GM18508 (cell line): ENCODE results near the gene GTF2H1.

ENCODE experiments used
- ATAC-seq: cut with Tn5 transposase; IDR thresholded peaks from one replicate; pipeline ENCODE4 v1.9.1; 2021; ENCODE audit warnings: moderate number of reproducible peaks; ENCODE audit not compliant: insufficient read depth, unreplicated experiment

The GTF2H1 gene

GRCh38 chr11:18408558-18409291, 86.4 kb downstream of the GTF2H1 start:
- no peak for ATAC-seq

GRCh38 chr11:18416459-18416858, 94.1 kb downstream of the GTF2H1 start:
- ATAC-seq: no peak
